ENCODE measurements around the gene TLE3.

The TLE3 gene

GRCh38 chr15:70088887-70089691, 8.6 kb downstream of the TLE3 start:
- peaks cover 23% of the 10 kb centered on the region for H3K27me3 ChIP-seq (ENCODE audit: control insufficient read depth, insufficient read depth, low read length)
- peaks cover 39% of the 10 kb centered on the region for H3K36me3 ChIP-seq (ENCODE audit: control insufficient read depth, low read depth, low read length)
- peaks cover 70% of the 10 kb centered on the region for H3K4me1 ChIP-seq (ENCODE audit: control insufficient read depth, low read depth, low read length)
- H3K27ac ChIP-seq (ENCODE audit: low read length) = no peak overlapping the region
- no peak overlapping the region for H3K4me3 ChIP-seq (ENCODE audit: low read length)
- no peak overlapping the region for H3K9ac ChIP-seq (ENCODE audit: low read length)
- H3K9me3 ChIP-seq (ENCODE audit: control insufficient read depth, low read depth, low read length) = no peaks in the 10 kb centered on the region

GRCh38 chr15:70088455-70088854, 9.3 kb downstream of the TLE3 start:
- no peak overlapping the region for H3K27ac ChIP-seq (ENCODE audit: low read length)
- H3K4me3 ChIP-seq (ENCODE audit: low read length) = no peak overlapping the region
- H3K9me3 ChIP-seq (ENCODE audit: control insufficient read depth, low read depth, low read length) = no peaks in the 10 kb centered on the region
- H3K4me1 ChIP-seq (ENCODE audit: control insufficient read depth, low read depth, low read length) = peaks cover 70% of the 10 kb centered on the region
- H3K9ac ChIP-seq (ENCODE audit: low read length) = no peak overlapping the region
- peaks cover 23% of the 10 kb centered on the region for H3K27me3 ChIP-seq (ENCODE audit: control insufficient read depth, insufficient read depth, low read length)
- peaks cover 35% of the 10 kb centered on the region for H3K36me3 ChIP-seq (ENCODE audit: control insufficient read depth, low read depth, low read length)

DNA sequence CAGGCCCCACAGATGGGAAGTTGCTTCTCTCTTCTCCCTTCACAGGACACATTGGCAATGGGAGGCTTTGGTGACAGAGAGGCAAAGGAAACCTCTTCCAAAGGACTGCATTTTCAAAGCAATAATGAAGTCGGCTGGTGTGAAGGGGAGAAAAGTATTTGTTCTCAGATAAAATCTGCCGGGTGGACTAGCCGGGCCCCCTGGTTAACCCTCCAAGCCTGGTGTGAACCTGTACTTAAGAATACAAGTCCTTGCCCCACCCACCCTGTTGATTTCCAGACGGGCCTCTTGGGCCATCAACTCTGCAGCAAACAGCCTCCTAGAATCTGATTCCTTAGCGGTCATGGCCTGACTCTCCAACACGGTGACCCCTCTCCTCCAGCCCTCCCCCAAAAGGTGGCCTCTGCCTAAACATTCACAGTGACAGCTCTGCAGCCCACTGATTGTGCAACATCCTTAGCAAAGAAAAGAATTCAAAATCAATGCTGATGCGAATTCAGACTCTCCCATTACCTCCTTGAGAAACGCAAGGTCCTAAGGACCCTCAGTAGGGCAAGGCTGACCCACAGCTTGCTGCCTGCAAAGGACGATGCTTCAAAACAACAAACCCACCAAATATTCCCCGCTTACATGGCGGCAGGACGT, 9.9 kb downstream of the TLE3 start:
- Histone ChIP-seq H3K36me3 (ENCODE audit: control insufficient read depth, low read depth, low read length) (peaks cover 34% of the 10 kb centered on the region), H3K27ac (ENCODE audit: low read length) (no peak overlapping the region), H3K27me3 (ENCODE audit: control insufficient read depth, insufficient read depth, low read length) (peaks cover 22% of the 10 kb centered on the region), H3K4me3 (ENCODE audit: low read length) (no peak overlapping the region), H3K4me1 (ENCODE audit: control insufficient read depth, low read depth, low read length) (peaks cover 67% of the 10 kb centered on the region), H3K9ac (ENCODE audit: low read length) (no peak overlapping the region), H3K9me3 (ENCODE audit: control insufficient read depth, low read depth, low read length) (no peaks in the 10 kb centered on the region)

GRCh38 chr15:70086636-70087035, 11.1 kb downstream of the TLE3 start:
- no peak overlapping the region for H3K9ac ChIP-seq (ENCODE audit: low read length)
- peaks cover 67% of the 10 kb centered on the region for H3K4me1 ChIP-seq (ENCODE audit: control insufficient read depth, low read depth, low read length)
- H3K4me3 ChIP-seq (ENCODE audit: low read length) = no peak overlapping the region
- peaks cover 24% of the 10 kb centered on the region for H3K36me3 ChIP-seq (ENCODE audit: control insufficient read depth, low read depth, low read length)
- H3K9me3 ChIP-seq (ENCODE audit: control insufficient read depth, low read depth, low read length) = no peaks in the 10 kb centered on the region
- H3K27ac ChIP-seq (ENCODE audit: low read length) = no peak overlapping the region
- H3K27me3 ChIP-seq (ENCODE audit: control insufficient read depth, insufficient read depth, low read length) = peaks cover 10% of the 10 kb centered on the region

GRCh38 chr15:70084461-70084860, 13.3 kb downstream of the TLE3 start:
- Histone ChIP-seq H3K9me3 (ENCODE audit: control insufficient read depth, low read depth, low read length) (no peaks in the 10 kb centered on the region), H3K27ac (ENCODE audit: low read length) (no peak overlapping the region), H3K9ac (ENCODE audit: low read length) (no peak overlapping the region), H3K27me3 (ENCODE audit: control insufficient read depth, insufficient read depth, low read length) (no peaks in the 10 kb centered on the region), H3K4me1 (ENCODE audit: control insufficient read depth, low read depth, low read length) (peaks cover 66% of the 10 kb centered on the region), H3K36me3 (ENCODE audit: control insufficient read depth, low read depth, low read length) (peaks cover 18% of the 10 kb centered on the region), H3K4me3 (ENCODE audit: low read length) (no peak overlapping the region)

DNA sequence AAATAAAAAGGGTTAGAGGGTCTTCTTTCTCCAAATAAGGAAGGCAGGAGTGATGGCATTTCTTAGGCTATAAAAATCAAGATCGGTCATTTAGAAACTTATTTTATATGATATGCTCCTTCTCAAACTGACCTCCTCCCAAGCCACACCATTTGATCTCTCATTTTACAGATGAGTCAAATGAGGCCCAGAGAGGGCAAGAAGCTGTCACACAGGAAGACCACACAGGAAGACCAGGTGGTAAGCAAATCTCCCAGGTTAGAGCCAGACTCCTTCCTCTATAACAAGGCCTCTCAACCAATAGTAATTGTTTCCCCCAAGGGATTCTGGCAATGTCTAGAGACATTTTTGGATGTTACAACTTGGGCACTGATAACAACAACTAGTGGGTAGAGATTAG, 13.8 kb downstream of the TLE3 start:
- Histone ChIP-seq H3K36me3 (ENCODE audit: control insufficient read depth, low read depth, low read length) (peaks cover 18% of the 10 kb centered on the region), H3K27me3 (ENCODE audit: control insufficient read depth, insufficient read depth, low read length) (no peaks in the 10 kb centered on the region), H3K9me3 (ENCODE audit: control insufficient read depth, low read depth, low read length) (no peaks in the 10 kb centered on the region), H3K4me3 (ENCODE audit: low read length) (peak overlapping the region; percentile 38), H3K9ac (ENCODE audit: low read length) (peak overlapping the region; percentile 1), H3K4me1 (ENCODE audit: control insufficient read depth, low read depth, low read length) (peaks cover 61% of the 10 kb centered on the region), H3K27ac (ENCODE audit: low read length) (peak overlapping the region; percentile 38)

DNA sequence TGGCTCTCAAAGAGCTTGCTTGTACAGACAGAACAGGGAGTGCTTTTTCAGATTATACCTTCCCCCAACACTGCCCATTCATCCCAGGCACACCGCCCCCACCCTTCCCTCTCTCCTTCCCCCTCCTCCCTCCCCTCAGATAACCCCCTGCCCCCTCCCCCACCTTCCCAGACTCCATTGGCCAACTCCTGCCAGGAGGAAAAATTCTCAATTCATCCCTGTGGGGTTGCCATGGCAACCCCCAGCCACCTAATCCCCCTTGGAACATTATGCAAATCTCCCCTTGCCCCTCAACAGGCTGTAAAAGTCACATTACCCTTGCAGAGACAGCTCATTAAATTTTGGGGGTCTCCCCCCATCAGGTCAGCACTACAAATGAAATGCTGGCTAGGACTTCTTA, 14.3 kb downstream of the TLE3 start:
- Histone ChIP-seq H3K27ac (ENCODE audit: low read length) (peak overlapping the region; percentile 38), H3K36me3 (ENCODE audit: control insufficient read depth, low read depth, low read length) (peaks cover 18% of the 10 kb centered on the region), H3K4me1 (ENCODE audit: control insufficient read depth, low read depth, low read length) (peaks cover 61% of the 10 kb centered on the region), H3K9me3 (ENCODE audit: control insufficient read depth, low read depth, low read length) (no peaks in the 10 kb centered on the region), H3K4me3 (ENCODE audit: low read length) (peak overlapping the region; percentile 38), H3K9ac (ENCODE audit: low read length) (peak overlapping the region; percentile 14), H3K27me3 (ENCODE audit: control insufficient read depth, insufficient read depth, low read length) (no peaks in the 10 kb centered on the region)

- Histone ChIP-seq H3K4me1 (ENCODE audit: control insufficient read depth, low read depth, low read length) (peaks cover 52% of the 10 kb centered on the region), H3K36me3 (ENCODE audit: control insufficient read depth, low read depth, low read length) (peaks cover 11% of the 10 kb centered on the region), H3K9me3 (ENCODE audit: control insufficient read depth, low read depth, low read length) (no peaks in the 10 kb centered on the region), H3K27ac (ENCODE audit: low read length) (no peak overlapping the region), H3K4me3 (ENCODE audit: low read length) (peak overlapping the region; percentile 36), H3K27me3 (ENCODE audit: control insufficient read depth, insufficient read depth, low read length) (no peaks in the 10 kb centered on the region), H3K9ac (ENCODE audit: low read length) (no peak overlapping the region)
Measured at GRCh38 chr15:70082281-70082900, 15.3 kb downstream of the TLE3 start.

GRCh38 chr15:70081612-70082011, 16.1 kb downstream of the TLE3 start:
- peaks cover 9% of the 10 kb centered on the region for H3K36me3 ChIP-seq (ENCODE audit: control insufficient read depth, low read depth, low read length)
- H3K27me3 ChIP-seq (ENCODE audit: control insufficient read depth, insufficient read depth, low read length) = no peaks in the 10 kb centered on the region
- peaks cover 51% of the 10 kb centered on the region for H3K4me1 ChIP-seq (ENCODE audit: control insufficient read depth, low read depth, low read length)
- H3K9me3 ChIP-seq (ENCODE audit: control insufficient read depth, low read depth, low read length) = no peaks in the 10 kb centered on the region
- peak overlapping the region; percentile 0 for H3K4me3 ChIP-seq (ENCODE audit: low read length)
- no peak overlapping the region for H3K27ac ChIP-seq (ENCODE audit: low read length)
- H3K9ac ChIP-seq (ENCODE audit: low read length) = no peak overlapping the region

GRCh38 chr15:70080347-70080746, 17.4 kb downstream of the TLE3 start:
- H3K36me3 ChIP-seq (ENCODE audit: control insufficient read depth, low read depth, low read length) = peaks cover 13% of the 10 kb centered on the region
- no peaks in the 10 kb centered on the region for H3K9me3 ChIP-seq (ENCODE audit: control insufficient read depth, low read depth, low read length)
- no peaks in the 10 kb centered on the region for H3K27me3 ChIP-seq (ENCODE audit: control insufficient read depth, insufficient read depth, low read length)
- no peak overlapping the region for H3K27ac ChIP-seq (ENCODE audit: low read length)
- peaks cover 51% of the 10 kb centered on the region for H3K4me1 ChIP-seq (ENCODE audit: control insufficient read depth, low read depth, low read length)
- no peak overlapping the region for H3K9ac ChIP-seq (ENCODE audit: low read length)
- H3K4me3 ChIP-seq (ENCODE audit: low read length) = no peak overlapping the region

- Histone ChIP-seq H3K4me1 (ENCODE audit: control insufficient read depth, low read depth, low read length) (peaks cover 51% of the 10 kb centered on the region), H3K27me3 (ENCODE audit: control insufficient read depth, insufficient read depth, low read length) (no peaks in the 10 kb centered on the region), H3K4me3 (ENCODE audit: low read length) (no peak overlapping the region)
Measured at GRCh38 chr15:70079888-70080287, 17.8 kb downstream of the TLE3 start.

More at GRCh38 chr15:70079888-70080287, 17.8 kb downstream of the TLE3 start:
- H3K9me3 ChIP-seq (ENCODE audit: control insufficient read depth, low read depth, low read length) = no peaks in the 10 kb centered on the region
- peaks cover 18% of the 10 kb centered on the region for H3K36me3 ChIP-seq (ENCODE audit: control insufficient read depth, low read depth, low read length)
- H3K9ac ChIP-seq (ENCODE audit: low read length) = no peak overlapping the region
- H3K27ac ChIP-seq (ENCODE audit: low read length) = no peak overlapping the region

Measured in iPS-18a (cell line).